OCI-LY3 (cell line): ENCODE data around the gene NEDD8.

Source experiments
- EZH2phosphoT487 ChIP-seq: fragments of 200-600 bp; shearing (Covaris generic); IDR thresholded peaks from 2 replicates; pipeline ENCODE4 v1.6.1; 2018; ENCODE audit warnings: antibody characterized with exemption, mixed run types, low read depth
- TF ChIP-seq, protein P1 (sequence below): fragments of 200-600, 300-600 bp; sonication (generic); IDR thresholded peaks from 2 replicates; pipeline ENCODE4 v1.5.1; 2014; ENCODE audit warnings: antibody characterized with exemption, low read length, low read depth

DNA sequence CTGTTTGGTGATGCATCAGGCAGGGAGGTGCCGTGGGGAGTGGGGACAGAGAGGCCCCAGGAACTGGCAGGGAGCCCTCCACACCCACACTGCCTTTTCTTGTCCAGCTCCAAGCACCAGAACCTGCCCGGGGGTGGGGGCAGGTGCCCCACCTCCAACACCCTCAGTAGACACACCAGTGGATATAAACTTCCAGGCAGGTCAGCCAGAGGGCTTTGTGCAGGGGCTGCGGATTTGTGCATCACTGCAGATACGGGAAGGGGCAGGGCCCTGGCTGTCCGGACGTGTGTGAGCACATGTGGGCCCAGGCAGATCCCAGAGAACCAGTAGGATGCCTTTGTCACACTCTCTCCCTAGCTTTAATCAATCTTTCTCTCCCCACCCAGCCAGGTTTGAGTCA is 32.1 kb upstream of the NEDD8 start:
- TF ChIP-seq, protein P1, sequence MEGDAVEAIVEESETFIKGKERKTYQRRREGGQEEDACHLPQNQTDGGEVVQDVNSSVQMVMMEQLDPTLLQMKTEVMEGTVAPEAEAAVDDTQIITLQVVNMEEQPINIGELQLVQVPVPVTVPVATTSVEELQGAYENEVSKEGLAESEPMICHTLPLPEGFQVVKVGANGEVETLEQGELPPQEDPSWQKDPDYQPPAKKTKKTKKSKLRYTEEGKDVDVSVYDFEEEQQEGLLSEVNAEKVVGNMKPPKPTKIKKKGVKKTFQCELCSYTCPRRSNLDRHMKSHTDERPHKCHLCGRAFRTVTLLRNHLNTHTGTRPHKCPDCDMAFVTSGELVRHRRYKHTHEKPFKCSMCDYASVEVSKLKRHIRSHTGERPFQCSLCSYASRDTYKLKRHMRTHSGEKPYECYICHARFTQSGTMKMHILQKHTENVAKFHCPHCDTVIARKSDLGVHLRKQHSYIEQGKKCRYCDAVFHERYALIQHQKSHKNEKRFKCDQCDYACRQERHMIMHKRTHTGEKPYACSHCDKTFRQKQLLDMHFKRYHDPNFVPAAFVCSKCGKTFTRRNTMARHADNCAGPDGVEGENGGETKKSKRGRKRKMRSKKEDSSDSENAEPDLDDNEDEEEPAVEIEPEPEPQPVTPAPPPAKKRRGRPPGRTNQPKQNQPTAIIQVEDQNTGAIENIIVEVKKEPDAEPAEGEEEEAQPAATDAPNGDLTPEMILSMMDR = no peak
- no peak for TF ChIP-seq EZH2phosphoT487
